Measurements from ENCODE around the gene DPT.
A peak's percentile ranks its signal among the peaks of the same experiment; 100 is the strongest.

The DPT gene

DNA sequence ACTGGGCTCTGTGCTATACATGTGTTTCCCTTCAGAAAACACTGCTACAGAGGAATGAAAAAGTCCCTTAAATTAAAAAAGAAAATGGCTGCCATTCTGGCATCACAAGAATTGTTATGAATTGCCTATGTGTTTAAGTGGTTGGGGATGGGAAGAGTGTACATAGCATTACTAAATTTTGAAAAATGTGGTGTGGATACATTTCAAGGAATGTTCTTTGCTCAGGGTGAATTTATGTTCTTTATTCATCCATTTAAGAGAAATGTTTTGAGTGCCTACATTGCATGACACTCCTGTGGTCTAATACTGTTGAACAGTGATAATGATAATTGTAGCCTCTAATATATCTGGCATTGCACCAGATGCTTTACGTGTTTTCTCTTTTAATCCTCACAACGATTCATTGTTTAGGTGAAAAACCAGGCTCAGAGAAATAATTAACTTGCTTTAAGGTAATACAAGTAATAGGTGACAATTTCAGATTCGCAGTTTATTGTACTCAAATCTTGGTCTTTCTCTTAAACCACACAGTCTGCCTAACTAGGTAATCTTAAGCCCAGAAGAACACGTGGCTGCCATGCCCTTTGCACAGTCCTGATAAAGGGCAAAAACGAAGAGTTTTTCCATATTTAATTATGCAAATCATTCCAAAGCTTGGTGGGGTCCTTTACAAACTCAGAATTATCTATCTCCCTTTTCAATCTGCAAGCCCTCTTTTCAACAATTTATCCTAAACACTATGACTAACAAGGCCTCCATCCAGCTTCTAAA is 31.5 kb downstream of the DPT start:
- no peak for DNase-seq

DNA sequence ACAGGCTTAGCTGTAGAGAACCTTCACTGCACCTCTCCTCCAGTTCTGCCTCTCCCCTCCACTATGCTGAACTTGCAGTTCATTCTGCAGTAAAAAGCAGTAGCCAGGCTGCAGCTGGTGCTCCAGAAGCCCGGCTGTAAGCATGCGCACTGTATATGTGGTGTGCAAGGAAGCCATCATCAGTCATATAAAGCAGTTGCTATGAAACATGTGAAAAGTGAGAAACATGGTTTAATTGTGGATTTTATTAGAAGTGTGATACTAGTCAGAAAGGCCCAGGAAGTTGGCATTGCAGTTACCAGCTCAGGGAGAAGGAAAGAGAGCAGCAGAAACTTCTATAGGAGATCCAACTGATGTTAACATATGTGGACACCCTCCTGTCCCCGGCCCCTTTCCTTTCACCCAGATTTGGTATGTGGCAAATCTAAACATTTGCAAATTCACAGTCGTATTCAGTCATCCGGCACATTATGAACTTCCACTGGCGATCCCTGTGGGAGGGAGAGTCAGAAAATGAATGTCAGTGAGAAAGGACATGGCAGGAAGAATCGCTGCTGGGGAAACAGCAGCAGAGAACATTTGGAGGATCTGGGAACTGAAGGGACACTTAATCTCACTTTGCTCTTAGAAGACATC is 32.8 kb downstream of the DPT start:
- DNase-seq: no peak

DNA sequence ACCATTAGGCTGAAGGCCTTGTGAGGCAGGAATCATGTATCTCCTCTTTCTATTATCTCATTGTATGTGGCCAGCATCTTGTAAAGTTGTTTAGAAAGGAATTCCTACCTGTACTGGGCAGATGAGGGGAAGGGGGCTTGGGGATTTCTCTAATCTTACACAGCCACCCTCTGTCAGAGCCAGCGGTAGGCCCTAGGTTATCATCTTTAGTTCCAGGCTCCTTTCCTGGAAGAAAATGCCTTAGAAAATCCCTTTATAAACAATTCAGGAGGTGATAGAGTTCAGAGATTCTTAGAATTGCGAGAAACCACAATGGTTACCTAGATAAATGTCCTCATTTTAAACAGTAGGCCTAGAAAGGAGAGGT is 35.2 kb downstream of the DPT start:
- DNase-seq: no peak

DNA sequence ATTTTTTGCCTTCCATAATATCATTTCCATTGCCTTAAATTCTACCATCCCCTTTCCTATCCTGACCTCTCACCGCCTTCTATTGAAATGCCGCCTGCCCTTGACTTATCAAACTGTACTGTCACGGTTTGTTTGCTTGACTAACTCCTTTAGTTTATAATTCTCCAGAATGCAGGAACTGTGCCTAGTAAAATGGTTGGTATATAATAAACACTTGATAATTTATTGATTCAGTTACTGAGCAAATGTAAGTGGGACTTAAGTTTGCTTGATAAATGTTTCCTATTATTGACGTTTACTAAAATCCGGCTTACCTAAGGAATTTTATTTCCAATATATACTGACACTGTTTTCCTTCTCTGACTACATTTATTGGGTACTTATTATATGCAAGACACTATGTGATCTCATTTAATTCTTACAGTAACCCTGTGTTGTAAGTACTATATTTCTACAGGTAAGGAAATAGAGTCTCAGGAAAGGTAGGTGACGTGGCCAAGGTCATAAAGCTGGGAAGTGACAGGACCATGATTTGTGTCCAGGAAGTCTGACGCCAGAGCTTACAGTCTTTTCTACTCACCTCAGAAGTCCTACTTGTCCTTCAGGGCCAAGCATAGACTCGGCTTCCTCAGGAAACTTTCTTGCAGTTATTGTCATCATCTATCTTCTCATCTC is 35.7 kb downstream of the DPT start:
- DNase-seq: no peak

- no peak for DNase-seq
These were observed 36.5 kb downstream of the DPT start for GRCh38 chr1:168692472-168692871.

DNA sequence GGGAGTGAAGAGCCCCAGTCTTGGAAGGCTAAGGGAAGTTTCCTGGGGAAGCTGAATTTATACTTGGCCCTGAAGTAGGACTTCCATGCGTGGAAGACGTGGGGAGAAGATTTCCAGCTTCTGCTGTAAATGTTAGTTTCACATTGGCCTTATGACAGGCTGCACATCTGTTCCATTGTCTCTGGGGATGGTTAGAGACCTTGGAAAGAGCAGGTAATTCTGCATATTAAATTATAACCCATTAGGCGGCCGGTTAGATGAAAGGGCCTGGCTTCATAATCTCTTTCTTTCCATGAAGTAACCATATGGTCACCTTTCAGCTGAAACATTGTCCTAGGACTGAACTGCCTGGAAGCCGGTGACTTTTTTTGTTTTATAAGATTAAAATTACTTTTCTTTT is 37.5 kb downstream of the DPT start:
- DNase-seq: no peak

DNA sequence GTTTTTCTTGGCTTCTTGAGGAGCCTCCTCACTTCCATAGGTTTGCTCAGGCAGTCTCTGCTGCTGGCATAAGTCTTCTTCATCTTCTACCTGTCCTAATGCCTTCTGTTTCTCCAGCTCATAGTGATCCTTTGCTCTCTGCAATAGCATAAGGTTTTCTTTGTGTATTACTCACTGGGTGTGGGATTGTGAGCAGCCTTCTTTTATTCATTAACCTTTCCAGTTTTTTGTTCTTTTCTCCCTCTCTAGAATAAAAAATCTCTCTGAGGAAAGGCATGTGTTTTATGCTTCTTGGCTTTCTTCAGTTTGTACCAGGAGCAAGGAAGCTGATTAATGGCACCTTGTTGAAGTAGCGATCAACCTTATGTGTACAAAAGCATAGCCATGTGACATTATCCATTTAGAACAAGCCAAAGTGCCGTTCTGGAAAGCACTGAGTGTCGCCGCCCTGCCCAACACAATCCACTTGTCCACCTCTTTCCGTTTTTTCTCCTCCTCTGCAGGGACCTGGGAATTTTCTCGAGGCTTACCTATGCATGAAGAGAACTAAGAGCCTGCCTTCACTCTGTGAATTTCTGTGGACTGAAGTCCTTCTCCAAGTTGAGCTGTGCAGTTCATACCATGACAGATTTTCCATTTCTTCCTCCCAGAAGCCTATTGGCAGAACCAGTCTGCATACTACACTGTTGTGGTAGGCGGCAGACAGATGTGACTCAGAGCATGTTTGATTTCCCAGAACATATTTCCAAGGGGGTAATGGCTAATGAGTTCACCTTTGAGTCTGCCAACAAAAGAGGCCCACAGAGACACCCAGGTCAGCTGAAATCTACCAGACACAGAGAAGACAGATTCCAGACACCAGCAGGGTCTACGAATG is 39.0 kb downstream of the DPT start:
- no peak for DNase-seq

GRCh38 chr1:168689327-168689657 is 39.7 kb downstream of the DPT start:
- no peak for DNase-seq

DNA sequence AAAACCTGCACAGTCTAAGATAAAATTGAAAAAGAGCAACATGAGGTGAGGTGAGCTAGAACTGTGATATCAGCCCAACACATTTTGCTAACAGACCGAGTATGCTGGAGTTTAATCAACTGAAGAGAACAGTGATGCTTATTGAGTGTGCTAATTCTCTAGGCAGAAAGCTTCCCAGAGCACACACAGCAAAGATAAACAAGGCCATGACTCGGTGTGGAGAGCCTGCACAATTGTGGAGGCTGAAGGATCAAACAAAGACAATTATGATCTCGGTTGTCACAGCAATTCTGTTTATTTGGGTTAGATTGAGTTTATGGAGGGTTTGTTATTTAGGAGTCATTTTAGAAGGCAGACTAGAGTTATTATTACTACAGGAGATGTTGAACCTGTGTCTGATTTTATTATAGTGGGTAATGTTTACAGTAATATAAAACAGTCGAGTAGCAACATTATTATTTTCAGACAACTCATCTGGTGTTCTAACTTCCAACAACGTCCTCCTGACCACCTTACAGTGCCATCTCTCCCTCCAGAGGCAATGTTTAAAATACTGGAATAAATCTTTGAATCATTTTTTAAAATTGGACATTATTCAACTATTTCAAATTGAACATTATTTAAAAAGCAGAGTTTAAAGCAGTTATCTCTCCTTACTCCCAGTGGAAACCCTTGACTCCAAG is 40.2 kb downstream of the DPT start:
- no peak for DNase-seq

DNA sequence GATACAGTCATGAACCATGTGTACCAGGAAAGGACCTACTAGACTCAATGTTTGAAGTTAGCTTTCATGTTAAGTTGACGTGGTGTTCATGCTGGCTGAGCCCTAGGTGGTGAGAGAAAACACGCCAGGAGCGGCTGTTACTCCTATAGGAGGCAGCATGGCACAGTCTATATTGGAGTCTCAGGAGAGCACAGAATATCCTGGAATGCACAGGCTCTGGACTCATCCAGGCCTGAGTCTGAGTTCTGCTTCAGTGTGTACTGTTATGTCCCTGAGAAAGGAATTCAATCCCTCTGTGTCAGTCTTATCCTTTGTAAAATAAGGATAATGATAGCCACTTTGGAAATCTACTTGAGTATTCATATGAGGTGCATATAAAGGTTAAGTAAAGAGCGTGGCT is 41.2 kb downstream of the DPT start:
- no peak for DNase-seq

GRCh38 chr1:168686666-168687065 is 42.3 kb downstream of the DPT start:
- no peak for DNase-seq

DNA sequence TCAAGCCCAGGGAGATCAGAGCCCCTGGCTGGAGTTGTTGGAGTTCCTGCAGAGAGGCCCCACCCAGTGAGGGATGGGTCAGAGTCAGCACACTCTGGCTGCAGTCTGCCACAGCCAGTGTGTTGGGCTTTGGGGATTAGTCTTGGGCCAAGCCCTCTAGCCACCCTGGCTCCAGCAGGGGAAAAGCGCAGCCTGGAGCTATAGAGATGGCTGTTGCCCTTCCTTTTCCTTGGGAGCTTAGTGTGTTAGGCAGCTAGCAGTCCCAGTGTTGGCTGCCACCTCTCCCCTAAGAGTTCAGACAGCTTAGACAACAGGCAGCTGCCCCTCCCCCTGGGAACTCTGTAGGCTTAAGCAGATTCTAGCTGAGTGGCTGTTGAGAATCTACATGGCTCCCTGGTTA is 45.1 kb downstream of the DPT start:
- no peak for DNase-seq

DNA sequence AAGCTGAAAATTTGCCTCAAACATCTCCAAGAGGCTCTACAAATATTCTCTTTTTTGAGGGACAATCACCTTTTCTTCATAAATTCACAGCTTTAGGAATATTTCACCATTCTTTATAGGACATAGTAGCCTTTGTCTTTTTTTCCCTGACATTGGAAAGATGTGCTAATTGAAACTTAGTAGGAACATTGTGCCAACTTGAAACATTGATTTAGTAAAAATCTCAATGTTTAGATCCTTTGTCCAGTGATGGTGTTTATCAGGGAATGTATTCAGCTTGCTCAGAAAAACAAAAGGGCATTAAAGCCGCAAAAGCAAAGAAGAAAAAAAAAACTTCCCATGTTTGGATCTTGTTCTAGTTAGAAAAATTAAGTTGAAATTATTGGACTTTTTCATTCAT is 52.1 kb downstream of the DPT start:
- no peak for DNase-seq

DNA sequence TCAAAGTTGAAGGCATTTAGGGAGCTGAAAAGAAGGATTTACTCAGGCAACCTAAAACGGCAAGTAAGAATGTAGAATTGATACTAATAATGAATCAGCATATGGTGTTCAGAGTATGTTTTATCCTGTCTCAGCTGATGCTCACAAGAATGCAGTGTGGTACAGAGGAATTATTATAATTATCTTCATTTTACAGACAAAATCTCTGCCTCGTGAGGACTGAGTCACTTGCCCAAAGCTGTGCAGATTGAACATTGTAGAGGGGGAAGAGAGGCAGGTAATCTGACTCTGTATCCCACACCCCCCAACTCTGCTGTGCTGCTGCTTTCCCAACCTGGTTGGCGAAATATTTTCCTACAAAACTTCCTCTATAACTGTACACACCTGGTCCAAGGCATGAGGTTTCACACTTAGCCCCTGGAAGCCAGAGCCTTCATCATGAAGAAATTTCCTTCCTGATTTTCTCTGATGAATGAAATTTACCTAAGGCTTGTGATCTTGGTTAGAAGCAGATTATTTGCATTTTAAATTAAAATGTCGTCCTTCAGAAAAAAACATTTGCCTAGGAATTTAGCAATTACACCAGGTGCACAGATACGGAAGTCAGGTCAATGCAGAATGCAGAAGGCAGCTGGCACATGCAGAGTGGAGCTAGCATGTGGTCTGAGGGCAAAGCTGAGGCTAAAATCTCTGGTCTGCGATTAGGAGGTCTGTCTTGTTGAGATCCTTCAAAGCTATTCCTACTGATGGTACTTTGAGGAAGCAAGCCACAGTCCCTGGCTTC is 52.8 kb downstream of the DPT start:
- peak in 1 of 3 donors; percentile 18 for DNase-seq

DNA sequence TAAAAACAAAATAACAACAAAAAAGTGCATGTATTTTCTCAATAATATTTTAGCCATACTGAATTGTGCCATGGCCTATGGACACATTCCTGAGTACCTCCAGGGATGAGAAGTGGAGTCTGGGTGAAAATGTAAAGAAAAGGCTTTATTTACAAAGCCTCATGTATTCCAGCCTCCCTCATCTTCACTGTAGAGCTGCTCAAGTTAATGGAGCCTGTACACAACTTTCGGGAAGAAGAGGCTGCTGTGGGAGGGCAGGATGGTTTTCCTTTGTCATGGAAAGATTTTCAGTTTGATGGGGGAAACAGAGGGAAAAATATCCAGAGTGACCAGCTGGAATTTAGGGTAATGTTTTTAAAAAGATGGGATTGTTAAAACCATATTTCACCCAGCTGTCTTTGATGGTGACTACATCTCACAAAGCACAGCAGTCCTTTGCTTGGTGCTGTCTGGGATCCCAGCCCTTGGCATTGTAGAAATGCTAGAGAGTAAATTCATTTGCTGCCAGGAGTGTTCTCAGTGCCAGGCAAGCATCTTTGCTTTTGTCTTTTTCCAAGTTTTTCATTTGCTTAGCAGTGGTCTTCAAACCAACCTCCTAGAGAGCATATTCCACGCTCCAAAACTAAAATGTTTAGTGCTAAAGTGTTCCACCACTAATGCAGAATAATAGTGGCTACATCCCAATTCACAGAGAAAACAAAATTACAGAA is 54.9 kb downstream of the DPT start:
- DNase-seq: peak in 1 of 3 donors; percentile 8

- DNase-seq: no peak
These were observed 56.7 kb downstream of the DPT start for GRCh38 chr1:168672278-168672677.

GRCh38 chr1:168671782-168672181 is 57.2 kb downstream of the DPT start:
- peak in 1 of 3 donors; percentile 3 for DNase-seq

GRCh38 chr1:168665975-168666374 is 63.0 kb downstream of the DPT start:
- DNase-seq: peak in 1 of 3 donors; percentile 18

- DNase-seq: no peak
These were observed 64.8 kb downstream of the DPT start for GRCh38 chr1:168664069-168664834.

- no peak for DNase-seq
These were observed 72.5 kb downstream of the DPT start for GRCh38 chr1:168656485-168656884.
